Epithelial cell of proximal tubule (primary cell): Measurements from ENCODE around the gene SLAMF7. TPM values are rescaled to one million over a fixed set of nuclear protein-coding genes. Genes with fewer than 3 reads are reported as not detected.

ENCODE experiments used
- DNase-seq: peaks from one replicate; pipeline ENCODE4 v3.0.0-alpha.2; 2011; ENCODE audit warnings: low read depth
- H3K4me3 ChIP-seq: 2 replicates; pipeline ENCODE4 v1.5.1; 2011; ENCODE audit warnings: low read depth, mild to moderate bottlenecking, low read length
- CTCF ChIP-seq: conservative IDR thresholded peaks from 2 replicates; pipeline ENCODE4 v1.5.1; 2012; ENCODE audit warnings: low read depth, mild to moderate bottlenecking, low read length
- total RNA-seq: library from RNA; depleted of rRNA; stranded (reverse); fragments of >200 nt; gene quantifications from 2 replicates; pipeline ENCODE4 v1.2.3, GENCODE V29; 2015

Gene SLAMF7
- total RNA-seq, 1 donor from 2014 or later: 0.06 TPM

DNA sequence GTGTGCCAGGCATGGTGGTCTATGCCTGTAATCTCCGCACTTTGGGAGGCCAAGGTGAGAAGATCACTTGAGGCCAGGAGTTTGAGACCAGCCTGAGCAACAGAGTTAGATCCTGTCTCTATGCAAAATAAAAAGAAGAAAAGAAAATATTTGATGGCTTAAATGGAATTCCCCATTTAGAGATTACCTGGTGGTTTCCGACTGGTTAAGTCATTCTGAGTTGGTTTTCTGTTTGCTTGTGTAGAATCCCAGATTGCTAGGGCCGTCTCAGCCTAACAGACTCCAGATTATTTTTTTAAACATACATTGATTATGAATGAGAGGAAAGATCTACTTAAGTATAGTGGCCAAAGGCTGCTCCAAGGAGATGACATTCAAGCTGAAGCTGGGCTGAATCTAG is 34.0 kb downstream of the SLAMF7 start:
- H3K4me3 ChIP-seq: no peak overlapping the region
- no peak for TF ChIP-seq CTCF
- no peak for DNase-seq

- no peak for TF ChIP-seq CTCF
- no peak for DNase-seq
- no peak overlapping the region for H3K4me3 ChIP-seq
Observed at GRCh38 chr1:160774886-160775719, 36.1 kb downstream of the SLAMF7 start.

- no peak overlapping the region for H3K4me3 ChIP-seq
- DNase-seq: no peak
- TF ChIP-seq CTCF: no peak
Observed at GRCh38 chr1:160776178-160776577, 37.1 kb downstream of the SLAMF7 start.

DNA sequence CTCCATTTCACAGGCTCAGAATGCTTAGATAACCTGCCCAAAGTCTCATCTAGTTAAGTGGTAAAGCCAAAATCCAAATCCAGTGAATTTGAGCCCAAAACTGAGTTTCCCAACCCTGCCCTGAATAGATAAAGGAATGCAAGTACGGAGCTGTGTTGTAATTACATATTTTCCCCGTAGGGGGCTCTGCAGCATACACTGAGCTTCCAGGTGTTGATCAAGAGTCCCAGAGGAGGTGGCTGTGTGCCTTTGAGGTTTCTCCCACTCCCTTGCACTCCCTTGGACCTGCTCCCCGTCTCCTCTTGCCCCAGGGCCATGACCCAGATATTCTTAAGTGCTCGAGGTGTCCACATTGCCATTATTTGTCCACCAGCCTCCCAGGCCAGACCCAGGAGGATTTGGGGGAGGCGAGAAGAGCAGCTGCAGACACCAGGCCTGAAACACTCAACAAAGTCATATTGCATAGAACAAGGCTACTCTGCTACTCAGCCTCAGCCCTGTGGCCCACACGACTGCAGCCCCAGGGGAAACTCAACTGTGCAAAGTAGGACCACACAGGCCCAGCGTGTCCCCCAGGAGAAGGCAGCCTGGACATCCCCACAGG is 38.5 kb downstream of the SLAMF7 start:
- peak; percentile 43 for TF ChIP-seq CTCF
- no peak overlapping the region for H3K4me3 ChIP-seq
- no peak for DNase-seq

DNA sequence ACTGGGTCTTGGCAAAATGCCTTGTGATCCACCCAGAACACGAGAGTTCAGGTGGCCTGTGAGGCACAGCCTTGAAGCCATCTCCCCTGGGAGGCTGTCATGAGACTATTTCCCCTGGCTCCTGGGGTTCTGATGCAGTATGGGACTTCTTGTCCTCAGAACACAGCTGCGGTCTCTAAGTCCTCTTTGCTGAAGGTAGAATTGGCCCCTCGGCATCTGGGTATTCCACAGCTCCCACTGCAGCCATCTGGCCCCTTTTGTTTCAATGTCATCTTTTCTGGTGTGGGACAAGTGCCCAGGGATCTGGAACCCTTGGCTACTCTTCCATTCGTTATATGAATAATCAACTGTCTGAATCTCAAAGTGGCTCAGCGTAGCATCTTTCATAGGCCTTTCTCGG is 39.9 kb downstream of the SLAMF7 start:
- H3K4me3 ChIP-seq: no peak overlapping the region
- no peak for TF ChIP-seq CTCF
- DNase-seq: no peak

DNA sequence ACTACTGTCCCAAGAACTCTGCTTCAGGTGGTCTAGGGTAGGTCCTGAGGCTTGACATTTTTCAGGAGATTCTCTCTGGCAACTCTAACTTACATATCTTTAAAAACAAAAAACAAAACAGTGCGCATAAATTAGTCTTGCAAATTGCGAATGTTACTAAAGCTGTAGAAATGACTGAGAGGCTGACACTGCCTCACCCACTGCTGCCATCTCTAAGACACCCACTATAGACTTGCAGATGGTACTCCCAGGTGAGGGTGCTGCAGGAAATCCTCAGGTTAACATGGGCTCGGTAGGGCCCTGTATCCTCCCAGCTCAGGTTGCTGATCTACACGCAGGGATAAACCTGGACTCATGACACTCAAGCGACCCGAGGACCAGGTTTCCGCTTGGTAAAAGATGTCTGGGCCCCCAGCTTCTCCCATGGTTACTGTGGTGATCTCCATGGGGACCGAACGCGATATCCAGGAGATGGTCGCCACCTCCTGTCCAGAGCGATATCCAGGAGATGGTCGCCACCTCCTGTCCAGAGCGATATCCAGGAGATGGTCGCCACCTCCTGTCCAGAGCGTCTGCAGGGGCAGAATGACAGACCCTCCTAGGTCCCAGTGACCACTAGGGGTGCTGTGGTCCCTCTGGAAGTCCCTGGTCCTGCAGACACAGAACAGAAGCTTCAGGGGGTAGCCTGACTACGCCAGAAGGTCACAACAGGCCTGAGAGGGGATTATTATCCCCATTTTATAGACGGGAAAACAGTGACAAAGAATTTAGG is 40.8 kb downstream of the SLAMF7 start:
- H3K4me3 ChIP-seq: no peak overlapping the region
- no peak for DNase-seq
- TF ChIP-seq CTCF: peak; percentile 44
